SW480 (cell line): ENCODE data around the gene MOV10L1.
"Not testable (repeated sequence)": the region's sequence is repeated elsewhere in the genome, so short reads cannot be mapped to it uniquely, and the experiment has no call there.

ENCODE experiments used
- DNase-seq: peaks from one replicate; pipeline ENCODE4 v3.0.0-alpha.2; 2016; ENCODE audit warnings: low spot score

MOV10L1 gene

DNA sequence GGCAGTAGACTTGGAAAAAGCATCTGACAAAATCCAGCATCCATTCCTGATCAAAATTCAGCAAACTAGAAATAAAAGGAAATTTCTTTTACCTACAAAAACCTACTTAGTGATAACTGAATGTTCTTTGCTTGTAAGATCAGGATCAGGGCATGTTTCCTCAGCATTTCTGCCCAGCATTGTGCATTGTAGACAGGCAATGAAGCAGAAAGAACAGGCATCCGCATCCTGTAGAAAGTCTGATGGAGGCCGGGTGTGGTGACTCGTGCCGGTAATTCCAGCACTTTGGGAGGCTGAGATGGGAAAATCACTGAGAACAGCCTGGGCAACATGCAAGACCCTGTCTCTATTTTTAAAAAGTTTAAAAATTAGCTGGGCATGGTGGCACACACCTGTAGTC is 48.2 kb downstream of the MOV10L1 start:
- DNase-seq, result peak; percentile 6

GRCh38 chr22:50138988-50139387 is 49.2 kb downstream of the MOV10L1 start:
- DNase-seq, result no peak

DNA sequence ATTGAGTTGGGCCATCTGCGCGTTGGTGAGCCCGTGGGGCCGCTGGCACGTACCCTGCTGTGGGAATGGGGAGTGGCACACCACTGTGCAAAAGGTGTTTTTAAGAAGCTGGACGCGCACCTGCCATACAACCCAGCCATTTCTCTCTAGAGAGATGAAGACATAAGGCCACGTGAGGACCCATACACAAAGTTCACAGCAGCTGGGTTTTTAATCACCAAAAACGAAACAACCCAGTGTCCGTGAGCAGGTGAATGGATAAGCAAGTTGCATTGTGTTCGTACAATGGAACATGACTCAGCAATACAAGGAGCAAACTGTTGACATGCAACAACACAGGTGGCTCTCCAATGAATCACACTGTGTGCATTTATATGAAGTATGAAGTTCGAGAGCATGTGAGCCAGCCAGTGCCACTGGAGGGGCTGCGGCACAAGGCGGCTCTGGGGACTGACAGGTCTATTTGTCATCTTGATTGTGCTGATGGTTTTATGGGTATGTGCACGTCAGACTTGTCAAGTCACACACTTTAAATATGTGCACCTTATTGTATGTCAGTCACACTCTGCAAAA is 50.1 kb downstream of the MOV10L1 start:
- peak; percentile 86 for DNase-seq

DNA sequence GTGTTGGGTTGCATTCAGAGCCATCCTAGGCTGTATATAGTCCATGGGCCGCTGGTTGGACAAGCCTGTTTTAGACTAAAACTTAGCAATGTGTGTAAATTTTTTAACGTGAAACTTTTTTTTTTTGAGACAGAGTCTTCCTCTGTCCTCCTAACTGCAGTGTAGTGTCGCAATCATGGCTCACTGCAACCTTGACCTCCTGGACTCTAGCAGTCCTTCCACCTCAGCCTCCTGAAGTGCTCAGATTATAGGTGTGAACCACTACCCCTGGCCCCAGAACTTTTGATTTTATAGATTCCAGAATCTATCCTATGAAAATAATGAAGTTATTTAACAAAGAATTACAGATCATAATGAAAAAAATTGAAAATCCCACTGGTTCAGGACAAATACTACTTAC is 50.8 kb downstream of the MOV10L1 start:
- DNase-seq, result no peak

- DNase-seq, result no peak
Observed at GRCh38 chr22:50141462-50141861, 51.7 kb downstream of the MOV10L1 start.

GRCh38 chr22:50141891-50142363 is 52.1 kb downstream of the MOV10L1 start:
- DNase-seq, result no peak

DNA sequence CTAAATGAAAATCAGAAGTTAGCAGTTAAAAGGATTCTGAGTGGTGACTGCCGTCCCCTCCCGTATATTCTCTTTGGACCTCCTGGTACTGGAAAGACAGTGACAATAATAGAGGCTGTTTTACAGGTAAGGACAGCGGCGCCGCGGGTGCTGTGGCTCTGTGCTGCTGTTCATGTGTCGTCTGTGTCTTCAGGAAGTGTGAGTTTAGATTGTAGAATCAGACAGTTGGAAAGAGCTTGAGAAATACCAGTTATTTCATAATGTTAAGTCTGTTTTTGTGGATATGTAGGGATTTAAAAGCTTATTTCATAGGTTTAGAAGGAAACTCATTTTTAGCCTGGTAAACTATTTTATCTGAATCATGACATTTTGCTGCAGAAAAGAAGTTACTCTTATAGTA is 53.3 kb downstream of the MOV10L1 start:
- DNase-seq, result no peak

GRCh38 chr22:50144005-50144614 is 54.3 kb downstream of the MOV10L1 start:
- DNase-seq, result no peak

DNA sequence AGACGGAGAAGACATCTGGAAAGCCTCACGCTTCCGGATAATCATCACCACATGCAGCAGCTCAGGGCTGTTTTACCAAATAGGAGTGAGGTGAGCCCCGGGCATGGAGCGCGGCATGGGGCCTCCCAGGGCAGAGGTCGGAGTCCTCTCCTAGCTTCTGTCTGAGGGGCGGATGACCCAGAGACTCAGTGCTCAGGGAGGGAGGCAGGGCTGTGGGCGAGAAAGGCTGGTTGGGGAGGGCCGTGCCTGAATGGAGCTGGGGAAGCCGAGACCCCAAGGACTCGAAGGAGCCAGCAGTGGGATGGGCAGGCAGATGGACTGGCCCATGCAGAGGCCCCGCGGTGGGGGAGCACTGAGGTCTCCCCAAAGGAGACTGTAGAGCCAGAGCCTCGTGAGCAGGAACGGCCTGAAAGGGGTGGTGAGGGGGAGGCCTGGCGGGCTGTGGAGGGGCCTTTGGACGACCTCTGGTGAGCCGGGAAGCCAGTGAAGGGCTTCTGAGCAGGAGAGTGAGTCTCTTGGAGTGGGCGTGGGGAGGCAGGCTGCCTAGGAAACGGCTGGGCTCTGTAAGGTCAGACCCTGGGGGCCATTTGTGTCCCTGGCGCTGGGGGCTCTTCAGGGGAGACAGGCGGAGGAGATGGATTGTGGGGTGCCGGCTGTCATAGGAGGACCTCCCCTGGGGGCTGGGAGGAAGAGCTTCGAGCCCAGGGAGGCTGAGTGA is 56.1 kb downstream of the MOV10L1 start:
- no peak for DNase-seq

DNA sequence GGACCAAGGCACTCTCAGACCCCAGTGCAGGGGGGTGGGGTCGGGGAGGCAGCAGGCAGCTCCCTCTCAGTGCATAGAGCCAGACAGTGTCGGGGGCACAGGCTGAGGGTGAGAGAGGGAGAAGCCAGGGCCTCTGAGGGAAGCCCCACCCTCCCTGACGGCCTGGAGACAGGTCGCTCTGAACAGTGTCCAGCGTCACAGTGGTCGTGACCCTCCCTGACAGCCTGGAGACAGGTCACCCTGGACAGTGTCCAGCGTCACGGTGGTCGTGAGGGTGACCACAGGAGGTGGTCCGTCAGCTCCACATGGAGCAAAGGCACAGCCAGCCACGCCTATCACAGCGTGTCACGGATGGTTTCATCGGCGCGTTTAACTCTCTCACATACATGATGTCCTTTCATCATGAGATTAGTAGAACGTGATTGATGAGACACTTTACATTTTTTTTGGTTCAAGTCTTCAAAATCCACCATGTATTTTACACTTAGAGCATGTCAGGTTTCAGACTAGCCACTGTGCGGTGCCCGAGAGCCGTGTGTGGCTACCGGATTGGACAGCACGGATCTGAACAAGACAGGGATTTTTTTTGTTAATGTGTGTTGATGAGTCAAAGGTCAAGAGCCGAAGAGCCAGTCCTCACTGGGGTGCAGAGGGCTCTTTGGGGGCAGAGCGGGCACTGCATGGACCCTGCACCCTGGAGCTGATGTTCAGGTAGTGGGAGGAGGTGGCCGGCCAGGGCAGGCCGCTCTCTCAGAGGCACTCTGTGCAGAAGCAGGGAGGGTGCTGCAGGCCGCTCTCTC is 56.8 kb downstream of the MOV10L1 start:
- DNase-seq, result peak; percentile 63

GRCh38 chr22:50147258-50148165 is 57.7 kb downstream of the MOV10L1 start:
- not testable (repeated sequence) for DNase-seq

DNA sequence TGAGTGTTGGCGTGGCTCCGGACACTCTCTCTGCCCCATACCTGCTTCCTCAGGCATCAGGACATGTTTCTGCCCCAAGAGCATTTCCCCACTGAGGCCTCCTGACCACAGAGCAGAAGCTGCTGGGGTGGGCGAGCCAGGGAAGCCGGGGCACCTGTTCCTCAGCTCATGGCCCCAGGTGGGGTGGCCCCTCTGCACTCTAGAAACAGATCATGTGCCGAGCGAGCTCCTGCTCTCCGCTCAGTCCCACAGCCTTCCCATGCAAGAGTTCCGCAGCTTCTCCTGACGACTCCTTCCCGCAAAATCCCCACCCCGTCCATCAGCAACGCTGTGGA is 58.3 kb downstream of the MOV10L1 start:
- DNase-seq, result no peak

GRCh38 chr22:50148991-50149721 is 59.4 kb downstream of the MOV10L1 start:
- DNase-seq, result peak; percentile 87

GRCh38 chr22:50150161-50151129 is 60.6 kb downstream of the MOV10L1 start:
- DNase-seq, result no peak

- no peak for DNase-seq
Observed at GRCh38 chr22:50151571-50152537, 62.0 kb downstream of the MOV10L1 start.

DNA sequence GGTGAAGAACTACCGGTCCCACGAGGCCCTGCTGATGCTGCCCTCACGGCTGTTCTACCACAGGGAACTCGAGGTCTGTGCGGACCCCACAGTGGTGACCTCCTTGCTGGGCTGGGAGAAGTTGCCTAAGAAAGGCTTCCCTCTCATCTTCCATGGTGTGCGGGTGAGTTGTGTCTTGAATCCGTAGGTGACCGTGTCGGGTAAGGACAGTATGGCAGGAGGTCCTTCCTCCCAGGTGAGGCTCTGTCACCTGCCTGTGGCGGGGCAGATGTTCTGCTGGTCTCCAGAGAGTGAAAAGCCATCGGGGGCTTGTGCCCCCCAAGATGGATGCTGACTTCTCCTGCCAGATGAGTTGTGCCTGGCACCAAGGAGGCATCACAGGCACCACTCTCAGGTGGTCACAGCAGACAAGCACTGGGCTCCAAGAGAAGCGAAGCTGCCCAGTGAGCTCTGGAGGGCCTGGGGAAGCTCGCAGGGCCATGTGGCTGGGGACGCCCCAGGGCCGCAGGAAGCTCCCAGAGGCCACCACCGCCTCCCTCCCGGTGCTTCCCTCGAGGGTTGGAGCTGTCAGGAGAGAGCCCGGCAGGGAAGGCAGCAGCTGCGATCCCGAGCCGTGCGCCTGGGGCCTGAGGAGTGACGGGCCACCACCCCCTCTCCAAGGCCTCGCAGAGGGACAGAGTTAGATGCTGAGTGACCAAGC is 63.4 kb downstream of the MOV10L1 start:
- DNase-seq, result no peak

- DNase-seq, result no peak
Observed at GRCh38 chr22:50153756-50154140, 63.9 kb downstream of the MOV10L1 start.
